Cardiac septum (tissue), 1 donor: ENCODE results near the gene MOB4. TPM values are rescaled to one million over a fixed set of nuclear protein-coding genes. Genes with fewer than 3 reads are reported as not detected.
"Not testable (repeated sequence)": the region's sequence is repeated elsewhere in the genome, so short reads cannot be mapped to it uniquely, and the experiment has no call there.

ENCODE experiments used
- DNase-seq: peaks from one replicate; pipeline ENCODE4 v3.0.0-alpha.2; 2020; ENCODE audit warnings: low spot score
- intact Hi-C: fragments of 100-400 bp; cut with DNase I; formaldehyde crosslinking; loops from one replicate; pipeline ENCODE4 v1.14.0; 2022
- total RNA-seq: library from RNA; stranded (reverse); fragmentation: NEBNext Ultra II Directional; extraction: Animal tissue kit (Norgen Biotek cat#: 25700); gene quantifications from one replicate; pipeline ENCODE4 v1.2.1, GENCODE V29; 2021
- donor health status: DM: no; HTN: no; CAD: no.

The MOB4 gene
- total RNA-seq, 1 donor from 2014 or later, result 27.3 TPM

GRCh38 chr2:197575987-197576386 lies 60.1 kb downstream of the MOB4 start:
- DNase-seq, result no peak
- intact Hi-C loops, result no loop called here

DNA sequence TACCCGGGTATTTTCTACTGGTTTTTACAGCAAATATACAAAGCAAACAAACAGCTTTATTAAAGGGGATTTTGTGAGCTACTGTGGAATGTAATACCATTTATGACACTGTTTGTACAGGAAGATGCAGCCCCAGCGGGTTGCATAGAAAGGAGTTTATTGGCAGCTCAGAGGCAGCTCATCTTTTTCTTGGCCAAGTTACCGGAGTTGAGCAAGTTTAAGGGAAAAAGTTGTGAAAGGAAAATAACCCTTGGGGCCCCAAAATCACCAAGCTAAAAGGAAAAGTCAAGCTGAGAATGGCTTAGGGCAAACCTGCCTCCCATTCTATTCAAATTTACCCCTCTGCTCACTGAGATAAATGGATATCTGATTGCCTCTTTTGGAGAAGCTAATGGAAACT lies 60.8 kb downstream of the MOB4 start:
- DNase-seq, result no peak
- intact Hi-C loops, result no loop called here

DNA sequence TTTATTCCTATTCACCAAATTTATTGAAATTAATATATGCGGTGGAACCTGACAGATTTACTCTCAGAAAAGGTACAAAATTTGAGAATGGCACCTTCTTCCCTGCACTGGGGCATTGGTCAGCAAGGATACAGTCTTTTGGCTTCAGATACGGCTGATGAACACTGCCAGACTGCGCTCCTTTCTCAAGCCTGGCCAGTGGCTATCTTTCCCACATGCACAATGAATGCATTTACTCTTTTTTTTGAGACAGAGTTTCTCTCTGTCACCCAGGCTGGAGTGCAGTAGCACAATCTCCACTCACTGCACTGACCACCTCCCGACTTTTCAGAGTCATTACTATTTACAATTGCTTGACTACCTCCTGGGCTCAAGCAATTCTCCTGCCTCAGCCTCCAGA lies 61.6 kb downstream of the MOB4 start:
- DNase-seq, result no peak
- intact Hi-C loops, result no loop called here

- intact Hi-C loops, DNase-seq: not testable (repeated sequence)
These were observed 62.4 kb downstream of the MOB4 start for GRCh38 chr2:197578294-197578693.

GRCh38 chr2:197580166-197580565 lies 64.3 kb downstream of the MOB4 start:
- DNase-seq, intact Hi-C loops: not testable (repeated sequence)

DNA sequence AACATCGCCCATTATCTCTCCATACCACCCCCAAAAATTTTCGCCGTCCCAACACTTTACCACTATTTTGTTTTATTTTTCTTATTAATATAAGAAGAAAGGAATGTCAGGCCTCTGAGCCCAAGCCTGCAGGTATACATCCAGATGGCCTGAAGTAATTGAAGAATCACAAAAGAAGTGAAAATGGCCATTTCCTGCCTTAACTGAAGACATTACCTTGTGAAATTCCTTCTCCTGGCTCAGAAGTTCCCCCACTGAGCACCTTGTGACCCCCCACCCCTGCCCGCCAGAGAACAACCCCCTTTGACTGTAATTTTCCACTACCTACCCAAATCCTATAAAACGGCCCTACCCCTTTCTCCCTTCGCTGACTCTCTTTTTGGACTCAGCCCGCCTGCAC lies 71.4 kb downstream of the MOB4 start:
- DNase-seq, intact Hi-C loops: not testable (repeated sequence)

DNA sequence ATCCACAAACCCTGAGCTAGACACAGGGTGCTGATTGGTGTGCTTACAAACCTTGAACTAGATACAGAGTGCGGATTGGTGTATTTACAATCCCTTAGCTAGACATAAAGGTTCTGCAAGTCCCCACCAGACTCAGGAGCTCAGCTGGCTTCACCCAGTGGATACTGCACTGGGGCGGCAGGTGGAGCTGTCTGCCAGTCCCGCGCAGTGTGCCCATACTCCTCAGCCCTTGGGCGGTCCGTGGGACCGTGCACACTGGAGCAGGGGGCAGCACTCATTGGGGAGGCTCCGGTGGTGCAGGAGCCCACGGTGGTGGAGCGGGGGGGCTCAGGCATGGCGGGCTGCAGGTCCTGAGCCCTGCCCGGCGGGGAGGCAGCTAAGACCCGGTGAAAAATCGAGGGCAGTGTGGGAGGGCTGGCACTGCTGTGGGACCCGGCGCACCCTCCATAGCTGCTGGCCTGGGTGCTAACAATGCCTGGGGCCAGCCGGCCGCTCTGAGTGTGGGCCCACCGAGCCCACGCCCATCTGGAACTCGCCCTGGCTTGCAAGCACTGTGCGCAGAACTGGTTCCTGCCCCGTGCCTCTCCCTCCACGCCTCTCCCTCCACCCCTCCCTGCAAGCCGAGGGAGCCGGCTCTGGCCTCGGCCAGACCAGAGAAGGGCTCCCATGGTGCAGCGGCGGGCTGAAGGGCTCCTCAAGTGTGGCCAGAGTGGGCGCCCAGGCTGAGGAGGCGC lies 75.6 kb downstream of the MOB4 start:
- intact Hi-C loops, result no loop called here
- DNase-seq, result no peak

DNA sequence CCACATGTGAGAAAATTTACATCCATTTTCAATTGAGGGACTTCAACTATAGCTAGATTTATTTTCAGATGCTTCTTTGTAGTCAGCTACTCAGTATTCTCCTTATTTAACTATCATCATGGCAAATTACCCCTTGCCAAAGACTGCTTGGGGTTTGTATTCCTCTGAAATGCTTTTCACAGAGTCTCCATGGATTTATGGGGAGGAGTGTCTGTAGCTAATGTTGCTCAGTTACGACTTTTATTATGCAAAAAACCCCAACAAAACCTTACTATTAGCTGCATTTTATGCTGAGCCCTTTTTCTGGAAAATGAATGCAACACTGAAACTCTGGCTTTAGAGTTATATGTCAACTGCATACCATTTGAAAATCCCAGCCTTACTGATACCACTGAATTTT lies 80.9 kb downstream of the MOB4 start:
- DNase-seq, result no peak

DNA sequence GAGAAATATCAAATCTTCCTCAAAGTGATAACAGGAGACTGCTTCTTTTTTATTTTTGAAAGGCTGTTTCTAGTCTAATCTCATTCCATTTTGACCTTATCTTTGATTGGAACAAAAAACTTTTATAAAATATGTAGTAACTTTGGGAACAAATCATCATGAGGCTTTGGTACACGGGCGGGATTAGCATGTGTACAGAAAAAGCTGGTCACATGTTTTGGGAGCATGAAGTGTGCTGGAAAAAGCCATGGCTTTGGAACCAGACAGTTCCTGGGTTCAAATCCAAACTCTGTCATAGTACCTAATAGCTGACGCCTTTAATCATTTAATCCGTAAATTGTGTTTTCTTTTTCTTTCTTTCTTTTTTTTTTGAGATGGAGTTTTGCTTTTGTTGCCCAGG lies 81.3 kb downstream of the MOB4 start:
- no peak for DNase-seq
- intact Hi-C loops, result no loop called here

More for the DNA sequence above, 80.9 kb downstream of the MOB4 start:
- intact Hi-C loops, result no loop called here

DNA sequence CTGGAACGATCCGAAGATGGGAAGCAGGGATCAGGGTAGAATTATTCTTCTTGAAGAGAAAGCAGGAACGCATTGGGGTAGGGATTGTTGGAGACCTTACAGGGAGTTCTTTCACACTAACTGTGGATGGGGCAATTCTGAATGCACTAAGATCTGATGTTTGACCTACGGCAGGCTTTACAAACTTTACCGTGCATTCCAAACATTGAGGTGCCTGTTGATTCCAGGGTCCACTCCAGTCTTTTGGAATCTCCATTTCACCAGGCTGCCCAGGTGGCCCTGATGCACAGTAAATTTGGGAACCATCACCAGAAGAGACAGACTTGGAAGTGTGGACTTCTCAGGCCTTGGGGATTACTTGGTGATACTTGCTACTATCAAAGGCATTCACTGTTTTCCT lies 82.6 kb downstream of the MOB4 start:
- intact Hi-C loops, result no loop called here
- no peak for DNase-seq

DNA sequence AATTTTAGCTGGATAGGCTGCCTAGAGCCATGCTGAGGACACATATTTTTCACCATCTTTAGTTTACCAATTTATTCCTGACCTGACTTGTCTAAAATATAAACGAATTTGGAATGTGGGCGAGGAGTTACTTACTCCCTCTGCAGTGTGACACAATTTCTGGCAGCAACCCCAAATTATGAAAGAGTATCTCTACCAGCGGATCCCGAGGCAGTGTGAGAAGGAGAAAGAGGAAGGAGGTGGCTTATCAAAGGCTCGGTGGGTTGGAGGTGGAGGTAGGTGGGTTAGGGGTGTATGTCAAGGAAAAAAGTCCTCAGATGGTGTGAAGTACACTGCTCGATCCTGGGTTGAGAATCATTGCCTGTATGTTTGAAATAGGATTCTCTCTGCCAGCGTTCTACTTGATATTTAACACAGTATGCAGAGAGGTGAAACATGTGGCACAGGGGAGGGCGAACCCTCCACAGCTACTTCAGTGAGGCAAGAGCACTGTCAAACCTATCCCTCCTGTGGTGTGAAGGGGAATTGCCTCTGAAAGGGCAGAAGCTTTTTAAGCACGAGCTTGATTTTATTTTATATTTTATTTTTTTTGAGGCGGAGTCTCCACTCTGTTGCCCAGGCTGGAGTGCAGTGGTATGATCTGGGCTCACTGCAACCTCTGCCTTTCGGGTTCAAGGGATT lies 83.6 kb downstream of the MOB4 start:
- intact Hi-C loops, result no loop called here
- DNase-seq, result no peak

GRCh38 chr2:197600306-197600705 lies 84.4 kb downstream of the MOB4 start:
- intact Hi-C loops, result no loop called here
- DNase-seq, result no peak

- DNase-seq, result no peak
- intact Hi-C loops, result no loop called here
These were observed 85.9 kb downstream of the MOB4 start for GRCh38 chr2:197601726-197602125.

Other genes with a start within 250 kb of the MOB4 start
- 6.4 TPM for gene ANKRD44, start 205.3 kb upstream of the MOB4 start, total RNA-seq
- gene SF3B1, start 81.0 kb upstream of the MOB4 start, total RNA-seq, result 144 TPM
- 38.5 TPM for gene COQ10B, start 62.5 kb upstream of the MOB4 start, total RNA-seq
- 144 TPM for gene HSPD1, start 16.2 kb upstream of the MOB4 start, total RNA-seq
- 88.3 TPM for gene HSPE1, start 15.7 kb upstream of the MOB4 start, total RNA-seq
- 3.5 TPM for gene RFTN2, start 159.5 kb downstream of the MOB4 start, total RNA-seq
- 6.7 TPM for gene MARS2, start 189.3 kb downstream of the MOB4 start, total RNA-seq